Measurements from ENCODE around the gene TRIM40. TPM values are rescaled to one million over a fixed set of nuclear protein-coding genes. Genes with fewer than 3 reads are reported as not detected.

TRIM40 gene
- total and polyA plus RNA-seq, 2 of the 13 experiments (the other 11 are each of a cell fraction or from before 2014, with no cell fraction given): 0.58 TPM; not detected in 1

GRCh38 chr6:30136570-30137286 lies 788 bp downstream of the TRIM40 start (continued):
- TF ChIP-seq THRA (CRISPR knock-in tag; IDR thresholded peaks at IDR 0.05; ENCODE audit: borderline replicate concordance): no peak
- TF ChIP-seq, protein P1, sequence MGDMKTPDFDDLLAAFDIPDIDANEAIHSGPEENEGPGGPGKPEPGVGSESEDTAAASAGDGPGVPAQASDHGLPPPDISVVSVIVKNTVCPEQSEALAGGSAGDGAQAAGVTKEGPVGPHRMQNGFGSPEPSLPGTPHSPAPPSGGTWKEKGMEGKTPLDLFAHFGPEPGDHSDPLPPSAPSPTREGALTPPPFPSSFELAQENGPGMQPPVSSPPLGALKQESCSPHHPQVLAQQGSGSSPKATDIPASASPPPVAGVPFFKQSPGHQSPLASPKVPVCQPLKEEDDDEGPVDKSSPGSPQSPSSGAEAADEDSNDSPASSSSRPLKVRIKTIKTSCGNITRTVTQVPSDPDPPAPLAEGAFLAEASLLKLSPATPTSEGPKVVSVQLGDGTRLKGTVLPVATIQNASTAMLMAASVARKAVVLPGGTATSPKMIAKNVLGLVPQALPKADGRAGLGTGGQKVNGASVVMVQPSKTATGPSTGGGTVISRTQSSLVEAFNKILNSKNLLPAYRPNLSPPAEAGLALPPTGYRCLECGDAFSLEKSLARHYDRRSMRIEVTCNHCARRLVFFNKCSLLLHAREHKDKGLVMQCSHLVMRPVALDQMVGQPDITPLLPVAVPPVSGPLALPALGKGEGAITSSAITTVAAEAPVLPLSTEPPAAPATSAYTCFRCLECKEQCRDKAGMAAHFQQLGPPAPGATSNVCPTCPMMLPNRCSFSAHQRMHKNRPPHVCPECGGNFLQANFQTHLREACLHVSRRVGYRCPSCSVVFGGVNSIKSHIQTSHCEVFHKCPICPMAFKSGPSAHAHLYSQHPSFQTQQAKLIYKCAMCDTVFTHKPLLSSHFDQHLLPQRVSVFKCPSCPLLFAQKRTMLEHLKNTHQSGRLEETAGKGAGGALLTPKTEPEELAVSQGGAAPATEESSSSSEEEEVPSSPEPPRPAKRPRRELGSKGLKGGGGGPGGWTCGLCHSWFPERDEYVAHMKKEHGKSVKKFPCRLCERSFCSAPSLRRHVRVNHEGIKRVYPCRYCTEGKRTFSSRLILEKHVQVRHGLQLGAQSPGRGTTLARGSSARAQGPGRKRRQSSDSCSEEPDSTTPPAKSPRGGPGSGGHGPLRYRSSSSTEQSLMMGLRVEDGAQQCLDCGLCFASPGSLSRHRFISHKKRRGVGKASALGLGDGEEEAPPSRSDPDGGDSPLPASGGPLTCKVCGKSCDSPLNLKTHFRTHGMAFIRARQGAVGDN (CRISPR knock-in tag; IDR thresholded peaks at IDR 0.05): peak; percentile 44
- 0 out of 2 replicates have a peak, but pooled peaks have one; percentile 20 for TF ChIP-seq ZNF350 (CRISPR knock-in tag; IDR thresholded peaks at IDR 0.05; ENCODE audit: borderline replicate concordance, low read depth)
- TF ChIP-seq ZNF770 (CRISPR knock-in tag; IDR thresholded peaks at IDR 0.05): peak; percentile 51; the same call in 1 of the 2 replicates
- TF ChIP-seq KAT8 (CRISPR knock-in tag; IDR thresholded peaks at IDR 0.05): peak; percentile 25; the same call in 1 of the 2 replicates
- 0 out of 2 replicates have a peak, but pooled peaks have one; percentile 38 for TF ChIP-seq SRY (CRISPR knock-in tag; IDR thresholded peaks at IDR 0.05)

All from HepG2 (cell line).